Liver (tissue), 9 donors: Measurements from ENCODE around the gene ARHGAP1. TPM values are rescaled to one million over a fixed set of nuclear protein-coding genes. Genes with fewer than 3 reads are reported as not detected.

Experiments
- DNase-seq: peaks from one replicate; pipeline ENCODE4 v3.0.0-alpha.2; 2017; ENCODE audit warnings: low spot score
- H3K27ac ChIP-seq, 2 donors: one replicate each; pipeline ENCODE4 v1.7.0; 2013; ENCODE audit warnings: inconsistent platforms in 2 of 2, low read length in 2 of 2, control low read depth in 1 of 2, low read depth in 1 of 2, mild to moderate bottlenecking in 1 of 2
- H3K27me3 ChIP-seq, 4 donors: one replicate each; pipeline versions ENCODE4 v1.6.1 to v1.7.0; 2013; ENCODE audit warnings: low read length in 3 of 4, inconsistent platforms in 1 of 4, mild to moderate bottlenecking in 1 of 4, moderate library complexity in 1 of 4; ENCODE audit not compliant: control insufficient read depth in 4 of 4, insufficient read depth in 4 of 4
- H3K36me3 ChIP-seq, 4 donors: one replicate each; pipeline versions ENCODE4 v1.6.1 to v1.7.0; 2013; ENCODE audit warnings: low read length in 3 of 4, mild to moderate bottlenecking in 3 of 4, low read depth in 1 of 4, moderate library complexity in 1 of 4; ENCODE audit not compliant: control insufficient read depth in 4 of 4, insufficient read depth in 3 of 4
- H3K4me1 ChIP-seq, 4 donors: one replicate each; pipeline versions ENCODE4 v1.6.1 to v1.7.0; 2013; ENCODE audit warnings: low read length in 3 of 4, mild to moderate bottlenecking in 3 of 4, moderate library complexity in 1 of 4; ENCODE audit not compliant: control insufficient read depth in 4 of 4, insufficient read depth in 4 of 4
- H3K4me3 ChIP-seq, 3 donors: one replicate each; pipeline versions ENCODE4 v1.6.1 to v1.7.0; 2013; ENCODE audit warnings: low read length in 3 of 3, control low read depth in 1 of 3, low read depth in 1 of 3, mild to moderate bottlenecking in 1 of 3
- H3K9ac ChIP-seq, 2 donors: one replicate each; pipeline ENCODE4 v1.7.0; 2013; ENCODE audit warnings: low read length in 2 of 2, mild to moderate bottlenecking in 2 of 2, moderate library complexity in 2 of 2, control low read depth in 1 of 2, low read depth in 1 of 2
- H3K9me3 ChIP-seq, 4 donors: one replicate each; pipeline versions ENCODE4 v1.6.1 to v1.7.0; 2013; ENCODE audit warnings: low read length in 3 of 4; ENCODE audit not compliant: control insufficient read depth in 4 of 4
- FOXA1 ChIP-seq: IDR thresholded peaks from 2 replicates; pipeline ENCODE4 v1.6.1; 2016; ENCODE audit warnings: antibody characterized with exemption
- FOXA2 ChIP-seq: IDR thresholded peaks from 2 replicates; pipeline ENCODE4 v1.6.1; 2016; ENCODE audit warnings: antibody characterized with exemption
- HNF4A ChIP-seq, 2 donors: conservative IDR thresholded peaks; 2 replicates each; pipeline ENCODE4 v1.6.1; 2016; ENCODE audit warnings: antibody characterized with exemption in 2 of 2, mild to moderate bottlenecking in 2 of 2
- HNF4G ChIP-seq: IDR thresholded peaks from 2 replicates; pipeline ENCODE4 v1.6.1; 2016; ENCODE audit warnings: antibody characterized with exemption
- JUND ChIP-seq, 2 donors: IDR thresholded peaks; 2 replicates each; pipeline ENCODE4 v1.6.1; 2016; ENCODE audit warnings: antibody characterized with exemption in 2 of 2
- NR2F2 ChIP-seq: IDR thresholded peaks from 2 replicates; pipeline ENCODE4 v1.6.1; 2016; ENCODE audit warnings: antibody characterized with exemption
- RAD21 ChIP-seq, 2 donors: IDR thresholded peaks; 2 replicates each; pipeline ENCODE4 v1.6.1; 2016; ENCODE audit warnings: antibody characterized with exemption in 2 of 2, mild to moderate bottlenecking in 2 of 2
- RXRA ChIP-seq, 2 donors: IDR thresholded peaks; 2 replicates each; pipeline ENCODE4 v1.6.1; 2017 to 2018; ENCODE audit warnings: antibody characterized with exemption in 2 of 2, mild to moderate bottlenecking in 1 of 2
- SP1 ChIP-seq: IDR thresholded peaks from 2 replicates; pipeline ENCODE4 v1.6.1; 2018; ENCODE audit warnings: antibody characterized with exemption, mild to moderate bottlenecking
- YY1 ChIP-seq: IDR thresholded peaks from 2 replicates; pipeline ENCODE4 v1.6.1; 2016; ENCODE audit warnings: antibody characterized with exemption, mild to moderate bottlenecking
- WGBS: extraction: QIAGEN DNeasy Blood & Tissue Kit; methylation state at CpG from one replicate; pipeline ENCODE4 v1.1.7; 2013; 5-methylcytosine and 5-hydroxymethylcytosine counted together
- polyA plus RNA-seq, 2 donors: library from polyadenylated mRNA; stranded (reverse) in 1 of 2; unstranded in 1 of 2; fragments of 200-250 nt in 1 of 2; fragments of >200 nt in 1 of 2; fragmentation: Nextera tagmentation in 1 of 2; extraction: Ambion mirVana in 1 of 2; gene quantifications; one replicate each; pipeline versions ENCODE4 v1.2.1 to v1.2.3, GENCODE V29; 2013 to 2015
- total RNA-seq, 2 donors: library from RNA; depleted of rRNA; stranded (reverse); fragments of >200 nt; gene quantifications; one replicate each; pipeline ENCODE4 v1.2.3, GENCODE V29; 2014
- TF ChIP-seq, protein P1 (sequence below): IDR thresholded peaks from 2 replicates; pipeline ENCODE4 v1.6.1; 2016; ENCODE audit warnings: antibody characterized with exemption
- TF ChIP-seq, protein P2 (sequence below): IDR thresholded peaks from 2 replicates; pipeline ENCODE4 v1.6.1; 2016; ENCODE audit warnings: antibody characterized with exemption, mild to moderate bottlenecking
- TF ChIP-seq, protein P3 (sequence below): IDR thresholded peaks from 2 replicates; pipeline ENCODE4 v1.6.1; 2016; ENCODE audit warnings: antibody characterized with exemption
- TF ChIP-seq, protein P4 (sequence below): fragments of 150-350 bp; IDR thresholded peaks from 2 replicates; pipeline ENCODE4 v1.5.1; 2017; ENCODE audit warnings: improper control_type of control experiment, low read depth, low read length; ENCODE audit not compliant: missing input control
- donor health status: healthy.
- donor health status: healthy.
- donor health status: healthy.
- donor health status: healthy.
- donor health status: healthy.

ARHGAP1 gene
- total and polyA plus RNA-seq, 4 donors: 10.9 to 21.9 (median 20.1) TPM

DNA sequence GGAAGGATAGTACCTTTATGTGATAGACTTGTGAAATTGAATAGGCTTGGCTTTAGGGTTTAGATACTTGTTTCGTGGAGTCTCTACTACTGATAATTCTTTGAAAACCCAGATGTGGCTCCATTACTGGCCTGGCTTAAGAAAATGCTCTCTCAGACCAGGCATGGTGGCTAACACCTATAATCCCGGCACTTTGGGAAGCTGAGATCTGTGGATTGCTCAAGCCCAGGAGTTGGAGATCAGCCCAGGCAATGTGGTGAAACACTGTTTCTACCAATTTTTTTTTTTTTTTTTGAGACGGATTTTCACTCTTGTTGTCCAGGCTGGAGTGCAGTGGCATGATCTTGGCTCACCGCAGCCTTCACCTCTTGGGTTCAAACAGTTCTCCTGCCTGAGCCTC, 42.2 kb downstream of the ARHGAP1 start:
- TF ChIP-seq HNF4A (conservative IDR thresholded peaks at IDR 0.05) (peak; percentile 29 to 53), RAD21 (IDR thresholded peaks at IDR 0.05) (peak in 1 of 2 donors; percentile 40), NR2F2 (no peak), YY1 (peak; percentile 26), RXRA (IDR thresholded peaks at IDR 0.05) (peak; percentile 40 to 53), JUND (IDR thresholded peaks at IDR 0.05) (no peak)
- WGBS: 48% methylated on average over 4 of the region's 4 CpGs
- Histone ChIP-seq H3K4me3 (no peak overlapping the region), H3K4me1 (peaks cover 0 to 8% (median 2%) of the 10 kb centered on the region in 4 donors), H3K36me3 (peaks cover 9 to 63% (median 49%) of the 10 kb centered on the region in 4 donors), H3K27me3 (no peaks in the 10 kb centered on the region), H3K9me3 (no peaks in the 10 kb centered on the region), H3K9ac (no peak overlapping the region), H3K27ac (peak overlapping the region; percentile 31 to 33)
- no peak for DNase-seq

DNA sequence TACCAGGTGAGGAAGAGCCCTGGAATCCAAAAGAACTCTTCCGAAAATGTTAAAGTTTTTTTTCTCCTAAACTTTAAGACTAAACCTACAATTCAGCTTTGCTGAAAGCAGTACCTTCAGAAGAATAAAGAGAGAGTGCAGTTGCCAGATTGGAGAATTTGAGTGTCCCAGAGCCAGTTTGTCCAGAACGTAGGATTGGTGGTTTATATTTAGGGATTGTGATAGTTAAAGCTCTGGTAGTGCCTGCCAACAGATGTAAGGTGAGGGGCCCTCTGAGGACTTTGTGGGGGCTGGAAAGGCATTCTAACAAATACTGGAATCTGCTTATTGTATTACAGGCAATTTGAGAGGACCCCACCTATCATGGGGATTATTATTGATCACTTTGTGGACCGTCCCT, 43.2 kb downstream of the ARHGAP1 start:
- Histone ChIP-seq H3K9ac (no peak overlapping the region), H3K27me3 (no peaks in the 10 kb centered on the region), H3K27ac (no peak overlapping the region), H3K4me1 (peaks cover 0 to 8% (median 2%) of the 10 kb centered on the region in 4 donors), H3K36me3 (peaks cover 11 to 63% (median 45%) of the 10 kb centered on the region in 4 donors), H3K9me3 (no peaks in the 10 kb centered on the region), H3K4me3 (no peak overlapping the region)
- TF ChIP-seq RXRA (IDR thresholded peaks at IDR 0.05) (no peak), RAD21 (IDR thresholded peaks at IDR 0.05) (no peak), SP1 (no peak), FOXA1 (no peak), HNF4G (no peak), FOXA2 (no peak), NR2F2 (no peak), YY1 (no peak)
- TF ChIP-seq, protein P1, sequence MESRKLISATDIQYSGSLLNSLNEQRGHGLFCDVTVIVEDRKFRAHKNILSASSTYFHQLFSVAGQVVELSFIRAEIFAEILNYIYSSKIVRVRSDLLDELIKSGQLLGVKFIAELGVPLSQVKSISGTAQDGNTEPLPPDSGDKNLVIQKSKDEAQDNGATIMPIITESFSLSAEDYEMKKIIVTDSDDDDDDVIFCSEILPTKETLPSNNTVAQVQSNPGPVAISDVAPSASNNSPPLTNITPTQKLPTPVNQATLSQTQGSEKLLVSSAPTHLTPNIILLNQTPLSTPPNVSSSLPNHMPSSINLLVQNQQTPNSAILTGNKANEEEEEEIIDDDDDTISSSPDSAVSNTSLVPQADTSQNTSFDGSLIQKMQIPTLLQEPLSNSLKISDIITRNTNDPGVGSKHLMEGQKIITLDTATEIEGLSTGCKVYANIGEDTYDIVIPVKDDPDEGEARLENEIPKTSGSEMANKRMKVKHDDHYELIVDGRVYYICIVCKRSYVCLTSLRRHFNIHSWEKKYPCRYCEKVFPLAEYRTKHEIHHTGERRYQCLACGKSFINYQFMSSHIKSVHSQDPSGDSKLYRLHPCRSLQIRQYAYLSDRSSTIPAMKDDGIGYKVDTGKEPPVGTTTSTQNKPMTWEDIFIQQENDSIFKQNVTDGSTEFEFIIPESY: no peak
- TF ChIP-seq, protein P2, sequence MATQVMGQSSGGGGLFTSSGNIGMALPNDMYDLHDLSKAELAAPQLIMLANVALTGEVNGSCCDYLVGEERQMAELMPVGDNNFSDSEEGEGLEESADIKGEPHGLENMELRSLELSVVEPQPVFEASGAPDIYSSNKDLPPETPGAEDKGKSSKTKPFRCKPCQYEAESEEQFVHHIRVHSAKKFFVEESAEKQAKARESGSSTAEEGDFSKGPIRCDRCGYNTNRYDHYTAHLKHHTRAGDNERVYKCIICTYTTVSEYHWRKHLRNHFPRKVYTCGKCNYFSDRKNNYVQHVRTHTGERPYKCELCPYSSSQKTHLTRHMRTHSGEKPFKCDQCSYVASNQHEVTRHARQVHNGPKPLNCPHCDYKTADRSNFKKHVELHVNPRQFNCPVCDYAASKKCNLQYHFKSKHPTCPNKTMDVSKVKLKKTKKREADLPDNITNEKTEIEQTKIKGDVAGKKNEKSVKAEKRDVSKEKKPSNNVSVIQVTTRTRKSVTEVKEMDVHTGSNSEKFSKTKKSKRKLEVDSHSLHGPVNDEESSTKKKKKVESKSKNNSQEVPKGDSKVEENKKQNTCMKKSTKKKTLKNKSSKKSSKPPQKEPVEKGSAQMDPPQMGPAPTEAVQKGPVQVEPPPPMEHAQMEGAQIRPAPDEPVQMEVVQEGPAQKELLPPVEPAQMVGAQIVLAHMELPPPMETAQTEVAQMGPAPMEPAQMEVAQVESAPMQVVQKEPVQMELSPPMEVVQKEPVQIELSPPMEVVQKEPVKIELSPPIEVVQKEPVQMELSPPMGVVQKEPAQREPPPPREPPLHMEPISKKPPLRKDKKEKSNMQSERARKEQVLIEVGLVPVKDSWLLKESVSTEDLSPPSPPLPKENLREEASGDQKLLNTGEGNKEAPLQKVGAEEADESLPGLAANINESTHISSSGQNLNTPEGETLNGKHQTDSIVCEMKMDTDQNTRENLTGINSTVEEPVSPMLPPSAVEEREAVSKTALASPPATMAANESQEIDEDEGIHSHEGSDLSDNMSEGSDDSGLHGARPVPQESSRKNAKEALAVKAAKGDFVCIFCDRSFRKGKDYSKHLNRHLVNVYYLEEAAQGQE: no peak
- TF ChIP-seq, protein P3, sequence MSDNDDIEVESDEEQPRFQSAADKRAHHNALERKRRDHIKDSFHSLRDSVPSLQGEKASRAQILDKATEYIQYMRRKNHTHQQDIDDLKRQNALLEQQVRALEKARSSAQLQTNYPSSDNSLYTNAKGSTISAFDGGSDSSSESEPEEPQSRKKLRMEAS: no peak
- TF ChIP-seq, protein P4, sequence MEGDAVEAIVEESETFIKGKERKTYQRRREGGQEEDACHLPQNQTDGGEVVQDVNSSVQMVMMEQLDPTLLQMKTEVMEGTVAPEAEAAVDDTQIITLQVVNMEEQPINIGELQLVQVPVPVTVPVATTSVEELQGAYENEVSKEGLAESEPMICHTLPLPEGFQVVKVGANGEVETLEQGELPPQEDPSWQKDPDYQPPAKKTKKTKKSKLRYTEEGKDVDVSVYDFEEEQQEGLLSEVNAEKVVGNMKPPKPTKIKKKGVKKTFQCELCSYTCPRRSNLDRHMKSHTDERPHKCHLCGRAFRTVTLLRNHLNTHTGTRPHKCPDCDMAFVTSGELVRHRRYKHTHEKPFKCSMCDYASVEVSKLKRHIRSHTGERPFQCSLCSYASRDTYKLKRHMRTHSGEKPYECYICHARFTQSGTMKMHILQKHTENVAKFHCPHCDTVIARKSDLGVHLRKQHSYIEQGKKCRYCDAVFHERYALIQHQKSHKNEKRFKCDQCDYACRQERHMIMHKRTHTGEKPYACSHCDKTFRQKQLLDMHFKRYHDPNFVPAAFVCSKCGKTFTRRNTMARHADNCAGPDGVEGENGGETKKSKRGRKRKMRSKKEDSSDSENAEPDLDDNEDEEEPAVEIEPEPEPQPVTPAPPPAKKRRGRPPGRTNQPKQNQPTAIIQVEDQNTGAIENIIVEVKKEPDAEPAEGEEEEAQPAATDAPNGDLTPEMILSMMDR: no peak
- no peak for DNase-seq
- 94% methylated on average over 3 of the region's 3 CpGs for WGBS
